HG03139 (cell line): ENCODE measurements around the gene GLIS1.

Experiments
- ATAC-seq: cut with Tn5 transposase; IDR thresholded peaks from one replicate; pipeline ENCODE4 v1.9.1; 2021; ENCODE audit not compliant: unreplicated experiment

The GLIS1 gene

GRCh38 chr1:53458634-53459033 is 280.3 kb downstream of the GLIS1 start:
- no peak for ATAC-seq
